A172 (cell line): ENCODE results near the gene GRK6. TPM values are rescaled to one million over a fixed set of nuclear protein-coding genes. Genes with fewer than 3 reads are reported as not detected.

ENCODE experiments used
- DNase-seq: peaks from one replicate; pipeline ENCODE4 v3.0.0-alpha.2; 2015; ENCODE audit warnings: low spot score
- total RNA-seq: library from RNA; depleted of rRNA; stranded (reverse); fragments of >200 nt; shearing (Covaris generic); gene quantifications from 2 replicates; pipeline ENCODE4 v1.2.3, GENCODE V29; 2014

The GRK6 gene
- total RNA-seq, 1 experiment from 2014 or later, result 59.3 TPM

GRCh38 chr5:177425801-177426565 is 493 bp upstream of the GRK6 start:
- peak; percentile 100 for DNase-seq

GRCh38 chr5:177427211-177427822 is 841 bp downstream of the GRK6 start:
- DNase-seq, result no peak

GRCh38 chr5:177427919-177428573 is 1.6 kb downstream of the GRK6 start:
- no peak for DNase-seq

- no peak for DNase-seq
Observed at GRCh38 chr5:177428574-177429217, 2.2 kb downstream of the GRK6 start.

- no peak for DNase-seq
Observed at GRCh38 chr5:177429248-177430040, 3.0 kb downstream of the GRK6 start.

GRCh38 chr5:177430140-177430951 is 3.9 kb downstream of the GRK6 start:
- DNase-seq, result no peak

- no peak for DNase-seq
Observed at GRCh38 chr5:177430972-177431316, 4.5 kb downstream of the GRK6 start.

- no peak for DNase-seq
Observed at GRCh38 chr5:177431317-177432142, 5.1 kb downstream of the GRK6 start.

- no peak for DNase-seq
Observed at GRCh38 chr5:177432143-177432838, 5.8 kb downstream of the GRK6 start.

GRCh38 chr5:177432839-177433657 is 6.6 kb downstream of the GRK6 start:
- no peak for DNase-seq

GRCh38 chr5:177433658-177434217 is 7.3 kb downstream of the GRK6 start:
- no peak for DNase-seq

- peak; percentile 54 for DNase-seq
Observed at GRCh38 chr5:177434437-177434836, 8.0 kb downstream of the GRK6 start.

GRCh38 chr5:177434942-177435738 is 8.7 kb downstream of the GRK6 start:
- no peak for DNase-seq

- no peak for DNase-seq
Observed at GRCh38 chr5:177435847-177436536, 9.5 kb downstream of the GRK6 start.

- DNase-seq, result no peak
Observed at GRCh38 chr5:177437623-177438022, 11.1 kb downstream of the GRK6 start.

GRCh38 chr5:177438468-177438867 is 12.0 kb downstream of the GRK6 start:
- no peak for DNase-seq
